ENCODE data around the gene RFX2.
"Not testable (repeated sequence)": the region's sequence is repeated elsewhere in the genome, so short reads cannot be mapped to it uniquely, and the experiment has no call there.

The RFX2 gene

GRCh38 chr19:6076675-6077463, 33.4 kb downstream of the RFX2 start:
- no peak for DNase-seq (ENCODE audit: low read depth in 2 of 2, low spot score in 1 of 2)

GRCh38 chr19:6076291-6076665, 34.0 kb downstream of the RFX2 start:
- no peak for DNase-seq (ENCODE audit: low read depth in 2 of 2, low spot score in 1 of 2)

- no peak for DNase-seq (ENCODE audit: low read depth in 2 of 2, low spot score in 1 of 2)
Observed at GRCh38 chr19:6074709-6075403, 35.4 kb downstream of the RFX2 start.

- no peak for DNase-seq (ENCODE audit: low read depth in 2 of 2, low spot score in 1 of 2)
Observed at GRCh38 chr19:6073858-6074708, 36.2 kb downstream of the RFX2 start.

DNA sequence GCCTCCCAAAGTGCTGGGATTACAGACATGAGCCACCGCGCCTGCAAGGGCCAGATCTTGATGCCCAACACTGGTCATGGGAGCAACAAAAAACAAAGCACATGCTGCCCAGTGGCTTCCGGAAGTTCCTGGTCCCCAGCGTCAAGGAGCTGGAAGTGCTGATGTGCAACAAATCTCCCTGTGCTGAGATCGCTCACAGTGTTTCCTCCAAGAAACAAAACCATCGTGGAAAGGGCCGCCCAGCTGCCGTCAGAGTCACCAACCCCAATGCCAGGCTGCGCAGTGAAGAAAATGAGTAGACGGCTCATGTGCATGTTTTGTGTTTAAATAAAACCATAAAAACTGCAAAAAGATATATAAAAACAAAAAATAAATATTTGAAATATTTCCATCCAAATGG, 37.1 kb downstream of the RFX2 start:
- DNase-seq (ENCODE audit: low read depth in 2 of 2, low spot score in 1 of 2), result not testable (repeated sequence)

DNA sequence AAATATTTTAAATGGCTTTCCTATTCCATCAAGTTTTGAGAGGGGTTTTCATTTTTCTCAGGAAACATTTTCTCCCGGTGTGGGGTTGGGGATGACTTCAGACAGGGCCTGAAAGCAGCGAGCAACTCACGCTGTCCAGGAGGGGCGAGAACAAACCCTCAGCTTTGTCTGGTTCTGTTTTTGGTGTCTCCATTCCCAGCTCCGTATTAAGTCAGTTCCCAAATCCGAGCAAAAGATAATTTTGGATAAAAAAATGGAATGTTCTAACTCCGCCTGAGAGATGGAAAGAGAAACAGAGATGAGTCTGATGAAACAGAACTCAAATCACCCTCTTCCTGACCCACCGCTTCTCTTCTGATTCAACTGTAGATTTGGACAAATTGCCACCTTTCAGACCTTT, 38.4 kb downstream of the RFX2 start:
- no peak for DNase-seq (ENCODE audit: low read depth in 2 of 2, low spot score in 1 of 2)

DNA sequence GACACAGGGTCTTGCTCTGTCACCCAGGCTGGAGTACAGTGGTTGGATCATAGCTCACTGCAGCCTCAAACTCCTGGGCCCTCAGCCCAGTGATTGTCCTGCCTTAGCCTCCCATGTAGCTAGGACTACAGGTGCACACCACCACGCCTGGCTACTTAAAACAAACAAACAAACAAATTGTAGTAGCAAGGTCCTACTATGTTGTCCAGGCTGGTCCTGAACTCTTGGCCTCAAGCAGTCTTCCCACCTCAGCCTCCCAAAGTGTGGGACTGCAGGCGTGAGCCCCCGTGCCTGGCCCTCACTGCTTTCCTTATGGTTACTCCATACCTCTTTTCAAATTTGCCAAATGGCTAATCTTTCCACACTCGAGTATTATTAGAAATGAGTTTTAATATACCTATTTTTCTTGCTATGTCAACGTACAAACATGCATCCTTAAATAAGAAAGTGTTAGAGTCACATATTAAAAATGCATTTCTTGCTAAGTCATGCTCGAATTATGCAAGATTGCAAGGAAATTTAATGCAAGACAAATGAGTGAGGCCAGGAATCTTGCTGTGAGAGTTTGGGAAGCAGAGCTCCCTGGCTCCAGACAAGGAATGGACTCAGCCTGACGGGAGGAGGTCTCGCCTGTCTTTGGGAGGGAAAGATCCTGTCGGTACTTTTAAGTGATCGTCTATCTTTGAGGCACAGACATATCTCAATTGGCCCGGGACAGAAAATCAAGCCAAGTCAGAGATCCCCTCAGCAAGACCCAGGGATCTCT, 39.4 kb downstream of the RFX2 start:
- no peak for DNase-seq (ENCODE audit: low read depth in 2 of 2, low spot score in 1 of 2)

DNA sequence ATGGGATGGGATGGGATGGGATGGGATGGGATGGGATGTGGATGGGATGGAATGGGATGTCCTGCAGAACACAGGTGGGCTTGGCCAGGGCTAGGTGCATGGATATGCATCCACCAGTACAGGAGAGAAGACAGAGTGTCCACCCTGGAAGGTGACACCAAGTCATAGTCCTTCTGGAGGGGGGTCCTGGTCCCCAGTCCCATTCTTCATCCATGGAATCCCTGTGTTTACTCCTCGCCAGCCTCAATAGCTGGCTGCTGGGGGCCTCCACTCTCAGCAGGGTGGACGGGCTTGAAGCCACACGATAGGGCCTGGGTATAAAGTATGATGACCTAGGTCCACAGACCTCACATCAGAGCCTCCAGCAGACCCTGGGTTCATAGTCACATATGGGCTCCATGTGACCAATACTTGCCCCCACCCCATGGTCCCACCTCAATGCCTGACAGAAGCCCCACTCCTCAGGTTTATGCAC, 40.1 kb downstream of the RFX2 start:
- DNase-seq (ENCODE audit: low read depth in 2 of 2, low spot score in 1 of 2), result no peak

- DNase-seq (ENCODE audit: low read depth in 2 of 2, low spot score in 1 of 2), result no peak
Observed at GRCh38 chr19:6069268-6069791, 41.0 kb downstream of the RFX2 start.

DNA sequence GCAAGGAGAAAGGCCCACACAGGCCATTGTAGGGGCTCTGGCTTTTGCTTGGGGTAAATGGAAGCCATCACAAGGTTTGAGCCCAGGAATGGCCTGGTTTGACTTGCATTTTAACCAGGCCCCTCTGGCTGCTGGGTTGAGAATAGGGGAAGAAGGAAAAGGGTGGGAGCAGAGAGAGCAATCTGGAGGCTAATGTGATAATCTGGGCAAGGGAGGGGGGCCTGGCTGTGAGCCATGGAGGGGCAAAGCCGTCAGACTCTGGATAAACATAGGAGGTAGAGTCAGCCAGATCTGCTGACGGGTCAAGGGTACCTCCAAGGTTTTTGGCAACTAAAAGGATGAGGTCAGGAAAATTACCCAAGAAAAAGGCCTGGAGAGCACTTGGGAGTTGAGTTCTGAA, 41.6 kb downstream of the RFX2 start:
- no peak for DNase-seq (ENCODE audit: low read depth in 2 of 2, low spot score in 1 of 2)

GRCh38 chr19:6067975-6068374, 42.3 kb downstream of the RFX2 start:
- DNase-seq (ENCODE audit: low read depth in 2 of 2, low spot score in 1 of 2), result no peak

DNA sequence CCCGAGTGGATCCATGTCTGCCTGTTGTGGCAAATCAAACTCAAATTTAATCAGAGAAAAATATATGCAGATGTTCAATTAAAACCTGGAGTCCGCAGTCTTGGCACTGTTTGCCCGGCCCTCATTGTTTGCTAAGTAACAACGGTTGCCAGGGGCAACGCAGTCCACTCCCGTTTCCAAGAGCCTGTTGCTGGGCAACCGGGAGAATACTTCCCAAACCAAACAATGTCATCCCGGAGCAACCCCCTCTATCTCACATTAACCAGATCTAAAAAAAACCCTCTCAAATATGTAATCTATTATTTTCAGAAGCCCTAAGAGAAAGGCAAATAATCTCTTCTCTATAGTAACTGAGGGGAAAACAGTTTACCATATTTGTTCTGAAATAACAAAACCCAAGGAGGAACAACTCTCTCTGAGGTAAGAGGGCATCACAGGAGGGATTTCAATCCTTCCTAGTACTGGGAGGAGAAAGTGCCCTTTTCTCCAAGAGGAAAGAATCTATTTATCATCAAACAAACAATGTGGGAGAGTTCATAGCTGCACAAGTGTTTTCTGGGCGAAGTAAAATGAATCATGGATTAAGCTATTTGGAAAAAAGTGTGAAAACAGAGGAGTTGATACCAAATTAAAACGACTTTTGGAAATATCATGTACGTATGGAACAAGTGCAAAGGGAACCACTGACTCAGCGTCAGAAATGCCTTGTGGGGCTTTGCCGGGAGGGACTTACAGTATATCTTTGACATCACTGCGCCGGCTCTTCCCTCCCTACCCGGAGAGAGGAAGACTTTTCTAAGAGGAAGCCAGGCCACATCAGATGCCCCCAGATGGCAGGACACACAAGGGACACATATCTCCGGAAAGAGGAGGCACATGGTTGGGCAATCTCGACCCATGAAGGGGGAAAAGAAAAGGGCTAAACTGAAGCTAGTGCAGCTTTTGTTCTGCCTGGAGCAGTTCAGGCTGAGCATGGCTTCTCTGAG, 43.3 kb downstream of the RFX2 start:
- DNase-seq (ENCODE audit: low read depth in 2 of 2, low spot score in 1 of 2), result no peak

GRCh38 chr19:6065685-6066374, 44.5 kb downstream of the RFX2 start:
- DNase-seq (ENCODE audit: low read depth in 2 of 2, low spot score in 1 of 2), result peak in 1 of 2 donors; percentile 27

DNA sequence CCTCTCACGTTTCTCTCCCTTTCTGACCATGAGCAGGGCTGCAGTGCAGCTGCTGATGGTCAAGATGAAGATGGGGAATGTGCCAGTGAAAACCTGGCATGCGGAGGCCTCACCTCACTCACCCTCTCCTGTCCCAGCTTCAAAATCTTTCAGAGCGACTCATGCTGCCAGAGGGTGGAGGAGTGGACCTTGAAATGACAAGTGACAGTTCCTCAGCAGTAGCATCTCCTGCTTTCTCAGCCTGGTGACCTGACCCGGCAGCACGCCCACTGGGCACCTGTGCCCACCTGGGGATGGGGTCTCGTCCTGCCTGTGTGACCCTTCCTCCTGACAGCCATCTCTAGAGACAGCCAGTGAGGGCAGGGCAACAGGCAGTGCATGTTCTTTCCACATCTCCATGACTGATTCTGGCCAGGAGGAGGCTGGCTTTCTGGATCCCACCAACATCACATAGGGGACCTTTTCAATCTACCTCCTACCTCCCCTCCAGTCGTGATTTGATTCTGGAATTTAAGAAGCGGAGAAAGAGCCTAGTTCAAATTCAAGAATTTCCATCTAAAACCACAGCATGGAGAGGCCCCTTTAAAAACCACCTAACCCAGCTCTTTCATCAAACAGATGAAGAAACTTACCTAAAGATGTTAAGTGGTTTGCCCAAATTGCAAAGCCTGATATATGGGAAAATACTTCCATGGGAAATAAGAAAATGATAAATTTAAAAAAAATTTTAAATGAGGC, 45.8 kb downstream of the RFX2 start:
- no peak for DNase-seq (ENCODE audit: low read depth in 2 of 2, low spot score in 1 of 2)

DNA sequence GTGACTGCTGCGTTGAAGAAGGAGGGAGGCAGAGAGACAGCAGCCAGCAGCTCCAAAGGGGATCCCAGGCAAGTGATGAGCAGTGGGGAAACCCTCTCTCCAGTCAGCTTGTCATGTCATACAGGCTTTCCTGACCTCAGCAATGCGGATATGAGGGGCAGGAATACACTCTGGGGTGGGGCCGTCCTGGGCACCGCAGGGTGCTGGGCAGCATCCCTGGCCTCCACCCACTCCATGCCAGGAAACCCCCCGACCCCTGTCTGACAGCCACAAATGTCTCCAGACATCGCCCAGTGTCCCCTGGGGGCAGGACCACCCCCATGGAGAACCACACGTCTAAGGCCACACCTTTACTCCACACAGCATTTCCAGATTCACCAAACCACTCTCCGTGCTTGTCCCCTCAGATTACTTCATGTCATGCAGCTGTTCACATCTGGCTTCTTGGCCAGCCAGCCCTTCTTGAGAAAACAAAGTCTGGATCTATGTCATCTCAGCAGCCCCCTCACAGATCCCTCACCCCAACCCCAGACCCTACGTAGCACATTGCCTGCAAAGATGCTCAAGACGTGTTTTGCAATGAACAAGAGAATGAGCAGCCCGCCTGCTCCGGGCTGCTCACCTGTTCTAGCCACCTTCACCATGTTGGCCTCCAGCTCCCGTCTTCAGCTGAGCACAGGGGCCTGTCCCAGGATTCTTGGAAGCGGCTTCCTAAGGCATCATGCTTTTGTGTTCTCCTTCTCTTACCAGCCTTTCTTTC, 46.5 kb downstream of the RFX2 start:
- DNase-seq (ENCODE audit: low read depth in 2 of 2, low spot score in 1 of 2), result no peak

- DNase-seq (ENCODE audit: low read depth in 2 of 2, low spot score in 1 of 2), result no peak
Observed at GRCh38 chr19:6062961-6063575, 47.2 kb downstream of the RFX2 start.

- DNase-seq (ENCODE audit: low read depth in 2 of 2, low spot score in 1 of 2), result no peak
Observed at GRCh38 chr19:6062274-6062673, 48.0 kb downstream of the RFX2 start.

Measured in stimulated activated CD8-positive, alpha-beta memory T cell treated with anti-CD3 and anti-CD28 coated beads, Interleukin-4, amount 100 ng/mL, for 1 hour (primary cell).